Karpas-422 (cell line): ENCODE results near the gene DISC1. TPM values are rescaled to one million over a fixed set of nuclear protein-coding genes. Genes with fewer than 3 reads are reported as not detected.
A peak's percentile ranks its signal among the peaks of the same experiment; 100 is the strongest.

Source experiments
- DNase-seq: peaks from one replicate; pipeline ENCODE4 v3.0.0-alpha.2; 2015
- H2AFZ ChIP-seq: fragments of 200-600 bp; sonication (generic); 2 replicates; pipeline ENCODE4 v1.6.1; 2014; ENCODE audit warnings: antibody characterized with exemption, low read length, mixed read lengths
- H3K27ac ChIP-seq: fragments of 200-600 bp; sonication (generic); 2 replicates; pipeline ENCODE4 v1.5.1; 2014; ENCODE audit warnings: mild to moderate bottlenecking, low read length, moderate library complexity
- H3K27me3 ChIP-seq: fragments of 200-600 bp; sonication (generic); 2 replicates; pipeline ENCODE4 v1.6.1; 2014; ENCODE audit warnings: low read length, mixed read lengths
- H3K36me3 ChIP-seq: fragments of 200-600 bp; sonication (generic); 2 replicates; pipeline ENCODE4 v1.6.1; 2014; ENCODE audit warnings: low read length, mixed read lengths; ENCODE audit not compliant: insufficient read depth
- H3K4me1 ChIP-seq: fragments of 200-600 bp; sonication (generic); 2 replicates; pipeline ENCODE4 v1.6.1; 2014; ENCODE audit warnings: mild to moderate bottlenecking, low read length, mixed read lengths
- H3K4me2 ChIP-seq: fragments of 200-600 bp; sonication (generic); 2 replicates; pipeline ENCODE4 v1.6.1; 2014; ENCODE audit warnings: low read length, low read depth, mild to moderate bottlenecking; ENCODE audit not compliant: poor library complexity, severe bottlenecking
- H3K4me3 ChIP-seq: fragments of 200-600 bp; sonication (generic); 2 replicates; pipeline ENCODE4 v1.5.1; 2014; ENCODE audit warnings: mild to moderate bottlenecking, antibody characterized with exemption, low read length, mixed read lengths
- H3K79me2 ChIP-seq: fragments of 200-600 bp; sonication (generic); 2 replicates; pipeline ENCODE4 v1.6.1; 2014; ENCODE audit warnings: mild to moderate bottlenecking, low read length, mixed read lengths
- H3K9ac ChIP-seq: fragments of 200-600 bp; sonication (generic); 2 replicates; pipeline ENCODE4 v1.6.0; 2014; ENCODE audit warnings: low read length
- H3K9me2 ChIP-seq: fragments of 200-600 bp; sonication (generic), shearing (Covaris generic); replicated peaks from 2 replicates; pipeline ENCODE4 v1.6.0; 2014; ENCODE audit warnings: mild to moderate bottlenecking, low read length, moderate library complexity; ENCODE audit not compliant: insufficient read depth
- H3K9me3 ChIP-seq: fragments of 300-700, 200-600 bp; sonication (generic); 2 replicates; pipeline ENCODE4 v1.6.1; 2014; ENCODE audit warnings: low read length, mixed read lengths
- H4K20me1 ChIP-seq: fragments of 200-600 bp; sonication (generic); 2 replicates; pipeline ENCODE4 v1.6.1; 2014; ENCODE audit warnings: mild to moderate bottlenecking, antibody characterized with exemption, low read length, low read depth; ENCODE audit not compliant: insufficient read depth
- total RNA-seq: library from RNA; depleted of rRNA; stranded (reverse); fragments of >200 nt; shearing (Covaris generic); gene quantifications from 2 replicates; pipeline ENCODE4 v1.2.3, GENCODE V29; 2014; ENCODE audit warnings: low replicate concordance

DISC1 gene
- total RNA-seq, 1 experiment from 2014 or later: 6.4 TPM

DNA sequence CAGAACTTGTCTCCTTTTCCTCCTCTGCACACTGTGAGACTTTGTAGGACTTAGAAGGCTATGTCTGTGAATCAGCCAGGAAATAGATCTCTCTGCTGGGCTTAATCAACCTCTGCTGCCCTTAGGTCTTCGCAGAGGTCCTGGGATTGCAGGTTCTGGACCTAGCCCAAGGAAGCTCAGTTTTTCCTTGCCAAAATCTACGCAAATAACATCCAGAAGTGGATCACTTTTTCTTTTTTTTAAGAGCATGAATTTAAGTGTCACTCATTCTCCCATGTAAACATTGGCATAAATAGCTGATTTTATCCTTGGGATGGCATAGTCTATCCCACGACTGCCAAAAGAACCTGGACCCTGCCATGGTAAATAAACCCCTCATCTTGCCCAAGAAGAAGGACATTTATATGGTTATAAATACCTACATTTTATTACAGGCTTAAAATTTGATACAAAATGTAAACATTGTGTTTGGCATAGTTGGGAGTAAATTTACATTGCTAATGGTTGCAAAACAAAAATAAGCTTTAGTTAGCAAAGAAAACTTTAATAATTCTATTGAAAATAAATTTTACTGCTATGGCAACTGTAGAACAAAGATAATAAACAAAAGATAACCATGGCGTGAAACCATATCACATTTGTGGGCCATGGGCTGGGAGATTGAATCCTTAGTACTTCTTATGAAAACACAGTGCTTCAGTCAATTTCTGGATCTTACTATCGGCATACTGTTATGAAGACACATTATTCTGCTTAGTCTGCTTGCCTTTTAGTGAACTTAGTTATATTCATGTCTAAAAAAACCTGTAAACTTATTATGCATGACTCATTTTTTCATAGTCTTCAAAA lies 24.5 kb upstream of the DISC1 start:
- DNase-seq: no peak
- Histone ChIP-seq H3K9me2 (no peaks in the 10 kb centered on the region), H3K9ac (no peak overlapping the region), H3K4me3 (no peak overlapping the region), H3K9me3 (no peaks in the 10 kb centered on the region), H3K27me3 (0 out of 2 replicates have a peak, but pooled peaks cover 2% of the 10 kb centered on the region), H3K27ac (no peak overlapping the region), H4K20me1 (no peaks in the 10 kb centered on the region), H3K4me2 (no peak overlapping the region), H3K36me3 (no peaks in the 10 kb centered on the region), H3K4me1 (peaks cover 25% of the 10 kb centered on the region), H2AFZ (no peak overlapping the region), H3K79me2 (no peaks in the 10 kb centered on the region)

DNA sequence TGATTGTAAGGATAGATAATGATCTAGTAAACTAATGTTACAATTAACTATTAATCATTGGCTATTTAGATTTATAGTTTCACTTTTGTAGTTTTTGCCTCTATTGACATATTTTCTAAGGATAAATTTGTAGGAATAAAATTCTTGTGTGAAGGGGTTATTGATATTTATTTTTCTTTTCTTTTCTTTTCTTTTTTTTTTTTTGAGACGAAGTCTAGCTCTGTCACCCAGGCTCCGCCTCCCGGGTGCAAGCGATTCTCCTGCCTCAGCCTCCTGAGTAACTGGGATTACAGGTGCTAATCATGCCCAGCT lies 24.0 kb upstream of the DISC1 start:
- Histone ChIP-seq H3K9me3 (no peaks in the 10 kb centered on the region), H3K4me3 (no peak overlapping the region), H2AFZ (no peak overlapping the region), H3K9me2 (no peaks in the 10 kb centered on the region), H4K20me1 (no peaks in the 10 kb centered on the region), H3K4me1 (peaks cover 30% of the 10 kb centered on the region), H3K36me3 (no peaks in the 10 kb centered on the region), H3K9ac (no peak overlapping the region), H3K27me3 (0 out of 2 replicates have a peak, but pooled peaks cover 2% of the 10 kb centered on the region), H3K79me2 (no peaks in the 10 kb centered on the region), H3K27ac (no peak overlapping the region), H3K4me2 (peak overlapping the region; percentile 99)
- no peak for DNase-seq

DNA sequence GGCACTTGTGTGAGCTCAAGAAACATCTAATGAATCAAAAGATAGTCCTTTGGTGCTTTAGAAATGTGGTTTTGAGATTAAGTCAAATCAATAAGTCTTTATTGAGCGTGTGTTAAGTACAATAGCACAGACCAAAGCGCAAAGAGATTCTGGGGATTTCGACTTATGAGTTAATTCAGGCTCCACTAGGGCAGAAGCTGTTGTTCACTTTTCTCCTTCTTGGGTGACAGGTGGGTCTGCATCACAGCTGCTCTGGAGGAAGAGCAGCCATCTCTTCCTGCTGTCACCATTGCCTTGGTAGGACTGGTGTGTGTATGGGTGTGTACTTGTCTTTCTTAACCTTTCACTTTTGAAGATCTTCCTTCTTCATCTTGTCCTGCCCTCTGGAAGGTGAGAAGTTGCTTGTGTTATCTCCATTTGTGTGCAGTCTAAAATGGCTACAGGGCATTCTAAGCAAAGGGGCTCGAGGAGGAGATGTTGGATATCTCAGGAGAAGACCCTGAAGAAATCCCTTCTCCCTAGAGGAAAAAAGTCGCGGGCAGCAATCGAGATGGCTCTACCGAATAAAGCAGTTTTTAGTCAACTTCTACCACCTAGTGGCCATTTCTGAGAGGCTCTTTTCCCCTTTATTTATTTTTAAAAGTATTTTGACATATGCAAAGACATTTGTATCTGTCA lies 22.9 kb upstream of the DISC1 start:
- 0 out of 2 replicates have a peak overlapping the region, but pooled peaks have one; percentile 9 for H3K27ac ChIP-seq
- H3K27me3 ChIP-seq: 0 out of 2 replicates have a peak, but pooled peaks cover 2% of the 10 kb centered on the region
- no peaks in the 10 kb centered on the region for H3K9me3 ChIP-seq
- no peaks in the 10 kb centered on the region for H3K36me3 ChIP-seq
- H4K20me1 ChIP-seq: no peaks in the 10 kb centered on the region
- H3K4me3 ChIP-seq: peak overlapping the region; percentile 77
- no peaks in the 10 kb centered on the region for H3K79me2 ChIP-seq
- H2AFZ ChIP-seq: peak overlapping the region; percentile 83
- peaks cover 37% of the 10 kb centered on the region for H3K4me1 ChIP-seq
- H3K4me2 ChIP-seq: peak overlapping the region; percentile 99
- peak; percentile 85 for DNase-seq
- no peaks in the 10 kb centered on the region for H3K9me2 ChIP-seq
- H3K9ac ChIP-seq: peak overlapping the region; percentile 64

DNA sequence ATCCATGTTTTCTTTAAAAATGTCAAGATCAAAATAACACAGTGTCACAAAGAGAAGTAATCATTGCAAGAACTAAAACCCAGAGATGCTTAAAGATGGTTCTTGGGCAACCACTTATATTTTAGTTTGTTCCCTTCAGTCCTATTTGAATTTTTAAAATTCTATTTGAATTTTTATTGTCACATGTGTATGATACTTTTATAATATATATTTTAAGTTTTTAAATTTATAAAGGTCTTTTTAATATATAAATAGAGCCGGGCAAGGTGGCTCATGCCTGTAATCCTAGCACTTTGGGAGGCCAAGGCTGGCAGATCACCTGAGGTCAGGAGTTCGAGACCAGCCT lies 22.3 kb upstream of the DISC1 start:
- Histone ChIP-seq H3K36me3 (no peaks in the 10 kb centered on the region), H3K9ac (peak overlapping the region; percentile 64; the same call in 1 of the 2 replicates), H3K27me3 (0 out of 2 replicates have a peak, but pooled peaks cover 2% of the 10 kb centered on the region), H3K4me1 (peaks cover 37% of the 10 kb centered on the region), H4K20me1 (no peaks in the 10 kb centered on the region), H3K9me2 (no peaks in the 10 kb centered on the region), H3K79me2 (no peaks in the 10 kb centered on the region), H2AFZ (no peak overlapping the region), H3K4me3 (no peak overlapping the region), H3K27ac (no peak overlapping the region), H3K9me3 (no peaks in the 10 kb centered on the region), H3K4me2 (peak overlapping the region; percentile 99)
- no peak for DNase-seq

DNA sequence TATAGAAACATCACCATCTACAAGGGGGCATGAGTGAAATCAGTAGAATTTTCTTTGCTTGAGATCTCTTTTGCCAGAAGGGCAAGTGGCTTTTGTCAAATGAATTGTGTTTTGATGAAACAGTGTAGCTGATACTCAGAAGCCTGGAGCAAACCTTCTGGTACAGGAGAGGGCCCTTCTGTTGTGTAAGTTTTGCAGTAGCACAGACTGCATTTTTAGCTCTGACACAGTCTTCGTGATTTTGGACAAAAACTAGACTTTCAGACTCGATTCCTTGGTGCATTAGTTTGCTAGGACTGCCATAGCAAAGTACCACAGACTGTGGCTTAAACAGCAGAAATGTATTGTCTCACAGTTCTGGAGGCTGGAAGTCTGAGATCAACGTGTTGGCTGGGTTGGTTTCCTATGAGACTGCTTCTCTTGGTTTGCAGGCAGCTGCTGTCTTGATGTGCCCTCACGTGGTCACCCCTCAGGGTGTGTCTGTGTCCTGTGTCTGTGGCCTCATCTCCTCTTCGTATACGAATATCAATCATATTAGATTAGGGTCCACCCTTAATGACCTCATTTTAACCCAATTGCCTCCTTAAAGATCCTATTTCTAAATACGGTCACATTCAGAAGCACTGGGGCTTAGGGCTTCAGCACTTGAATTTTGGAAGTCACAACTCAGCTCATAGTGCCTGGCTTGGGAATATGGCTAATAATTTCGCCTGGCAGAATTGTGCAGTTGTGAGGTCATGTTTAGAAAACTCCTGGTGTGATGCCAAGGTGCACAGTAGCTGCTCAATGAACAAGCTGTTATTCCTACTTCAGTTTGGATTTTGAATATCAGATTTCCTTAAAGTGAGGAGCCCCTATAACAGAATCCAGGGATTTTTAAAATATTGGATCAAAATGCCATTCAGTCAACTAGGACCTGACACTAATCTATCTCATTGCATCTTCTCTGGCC lies 21.2 kb upstream of the DISC1 start:
- Histone ChIP-seq H3K27ac (no peak overlapping the region), H3K4me3 (no peak overlapping the region), H2AFZ (no peak overlapping the region), H4K20me1 (no peaks in the 10 kb centered on the region), H3K4me2 (no peak overlapping the region), H3K9me2 (no peaks in the 10 kb centered on the region), H3K79me2 (no peaks in the 10 kb centered on the region), H3K4me1 (peaks cover 37% of the 10 kb centered on the region), H3K36me3 (no peaks in the 10 kb centered on the region), H3K9me3 (no peaks in the 10 kb centered on the region), H3K27me3 (0 out of 2 replicates have a peak, but pooled peaks cover 2% of the 10 kb centered on the region), H3K9ac (no peak overlapping the region)
- no peak for DNase-seq

DNA sequence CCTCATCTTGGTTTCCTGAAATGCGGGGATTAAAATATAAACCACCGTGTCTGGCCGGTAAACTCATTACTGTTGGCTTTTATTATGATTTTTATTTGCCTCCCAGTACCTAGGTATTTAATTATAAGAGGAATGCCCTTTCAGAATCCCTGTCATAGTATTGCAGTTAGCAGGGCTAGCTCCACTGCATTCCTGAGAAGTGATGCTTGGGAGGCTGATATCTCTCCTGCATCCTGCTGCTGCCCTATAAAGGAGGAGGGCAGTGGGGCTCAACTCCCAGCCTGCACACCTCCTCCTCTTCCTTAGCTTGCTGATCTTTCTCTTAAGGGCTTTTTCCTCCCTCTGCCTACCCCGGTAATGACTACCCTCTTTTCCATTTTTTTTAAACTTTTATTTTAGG lies 19.9 kb upstream of the DISC1 start:
- DNase-seq: no peak
- no peaks in the 10 kb centered on the region for H3K79me2 ChIP-seq
- H3K4me2 ChIP-seq: peak overlapping the region; percentile 44
- H3K9me3 ChIP-seq: no peaks in the 10 kb centered on the region
- no peak overlapping the region for H3K27ac ChIP-seq
- H3K36me3 ChIP-seq: no peaks in the 10 kb centered on the region
- H4K20me1 ChIP-seq: no peaks in the 10 kb centered on the region
- 0 out of 2 replicates have a peak, but pooled peaks cover 2% of the 10 kb centered on the region for H3K27me3 ChIP-seq
- peaks cover 48% of the 10 kb centered on the region for H3K4me1 ChIP-seq
- H3K9ac ChIP-seq: no peak overlapping the region
- H2AFZ ChIP-seq: no peak overlapping the region
- no peak overlapping the region for H3K4me3 ChIP-seq
- no peaks in the 10 kb centered on the region for H3K9me2 ChIP-seq

DNA sequence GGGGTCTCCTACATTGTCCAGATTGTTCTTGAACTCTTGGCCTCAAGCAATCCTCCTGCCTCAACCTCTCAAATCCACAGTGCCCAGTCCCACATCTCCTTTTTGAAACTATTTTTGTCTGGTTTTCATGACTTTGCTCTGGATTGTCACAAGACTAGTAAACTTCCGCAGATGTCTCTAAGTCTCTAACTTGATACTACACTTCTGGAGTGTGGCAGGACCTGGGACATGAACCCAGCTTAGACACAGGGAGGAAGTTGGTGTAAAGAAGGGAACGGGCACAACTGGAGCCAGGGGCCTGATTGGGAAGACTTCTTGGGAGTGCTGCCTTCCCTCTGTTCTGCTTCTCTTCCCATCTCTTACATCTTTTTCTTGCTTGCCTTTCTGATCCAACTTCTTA lies 16.2 kb upstream of the DISC1 start:
- H4K20me1 ChIP-seq: no peaks in the 10 kb centered on the region
- H3K36me3 ChIP-seq: no peaks in the 10 kb centered on the region
- no peaks in the 10 kb centered on the region for H3K27me3 ChIP-seq
- no peaks in the 10 kb centered on the region for H3K9me2 ChIP-seq
- no peaks in the 10 kb centered on the region for H3K9me3 ChIP-seq
- H2AFZ ChIP-seq: no peak overlapping the region
- H3K4me1 ChIP-seq: peaks cover 67% of the 10 kb centered on the region
- H3K9ac ChIP-seq: no peak overlapping the region
- no peak overlapping the region for H3K27ac ChIP-seq
- DNase-seq: no peak
- no peak overlapping the region for H3K4me3 ChIP-seq
- H3K79me2 ChIP-seq: no peaks in the 10 kb centered on the region
- H3K4me2 ChIP-seq: no peak overlapping the region
